Mucosa of stomach (tissue), 1 donor: Measurements from ENCODE around the gene SPATA31D1.

Experiments used
- H3K27me3 ChIP-seq: one replicate; pipeline ENCODE4 v1.7.0; 2013; ENCODE audit warnings: mild to moderate bottlenecking, low read length; ENCODE audit not compliant: control insufficient read depth, insufficient read depth
- H3K36me3 ChIP-seq: one replicate; pipeline ENCODE4 v1.7.0; 2013; ENCODE audit warnings: low read length; ENCODE audit not compliant: control insufficient read depth, insufficient read depth
- H3K4me1 ChIP-seq: one replicate; pipeline ENCODE4 v1.7.0; 2013; ENCODE audit warnings: mild to moderate bottlenecking, low read length; ENCODE audit not compliant: control insufficient read depth, insufficient read depth
- H3K4me3 ChIP-seq: one replicate; pipeline ENCODE4 v1.7.0; 2013; ENCODE audit warnings: low read length
- H3K9ac ChIP-seq: one replicate; pipeline ENCODE4 v1.7.0; 2013; ENCODE audit warnings: mild to moderate bottlenecking, low read length, moderate library complexity
- H3K9me3 ChIP-seq: one replicate; pipeline ENCODE4 v1.7.0; 2013; ENCODE audit warnings: mild to moderate bottlenecking, low read length, moderate library complexity; ENCODE audit not compliant: control insufficient read depth
- donor health status: Pancreatic carcinoma.

SPATA31D1 gene

GRCh38 chr9:82024908-82025307, 36.3 kb downstream of the SPATA31D1 start:
- no peak overlapping the region for H3K9ac ChIP-seq
- no peaks in the 10 kb centered on the region for H3K27me3 ChIP-seq
- no peaks in the 10 kb centered on the region for H3K9me3 ChIP-seq
- no peaks in the 10 kb centered on the region for H3K4me1 ChIP-seq
- no peak overlapping the region for H3K4me3 ChIP-seq
- no peaks in the 10 kb centered on the region for H3K36me3 ChIP-seq

- Histone ChIP-seq H3K4me1 (no peaks in the 10 kb centered on the region), H3K4me3 (no peak overlapping the region), H3K9ac (no peak overlapping the region), H3K9me3 (no peaks in the 10 kb centered on the region), H3K36me3 (no peaks in the 10 kb centered on the region), H3K27me3 (no peaks in the 10 kb centered on the region)
These were observed 43.1 kb downstream of the SPATA31D1 start for GRCh38 chr9:82031538-82032280.

- no peaks in the 10 kb centered on the region for H3K9me3 ChIP-seq
- H3K4me3 ChIP-seq = no peak overlapping the region
- H3K36me3 ChIP-seq = no peaks in the 10 kb centered on the region
- no peaks in the 10 kb centered on the region for H3K27me3 ChIP-seq
- H3K9ac ChIP-seq = no peak overlapping the region
- no peaks in the 10 kb centered on the region for H3K4me1 ChIP-seq
These were observed 46.6 kb downstream of the SPATA31D1 start for GRCh38 chr9:82034956-82035731.

- no peaks in the 10 kb centered on the region for H3K9me3 ChIP-seq
- no peaks in the 10 kb centered on the region for H3K27me3 ChIP-seq
- no peaks in the 10 kb centered on the region for H3K4me1 ChIP-seq
- no peak overlapping the region for H3K9ac ChIP-seq
- H3K36me3 ChIP-seq = no peaks in the 10 kb centered on the region
- H3K4me3 ChIP-seq = no peak overlapping the region
These were observed 47.5 kb downstream of the SPATA31D1 start for GRCh38 chr9:82036086-82036485.

- no peak overlapping the region for H3K9ac ChIP-seq
- H3K36me3 ChIP-seq = no peaks in the 10 kb centered on the region
- no peaks in the 10 kb centered on the region for H3K4me1 ChIP-seq
- H3K9me3 ChIP-seq = no peaks in the 10 kb centered on the region
- H3K4me3 ChIP-seq = no peak overlapping the region
- H3K27me3 ChIP-seq = no peaks in the 10 kb centered on the region
These were observed 48.6 kb downstream of the SPATA31D1 start for GRCh38 chr9:82037126-82037525.

- no peaks in the 10 kb centered on the region for H3K36me3 ChIP-seq
- H3K9ac ChIP-seq = no peak overlapping the region
- H3K27me3 ChIP-seq = no peaks in the 10 kb centered on the region
- no peaks in the 10 kb centered on the region for H3K9me3 ChIP-seq
- H3K4me3 ChIP-seq = no peak overlapping the region
- H3K4me1 ChIP-seq = no peaks in the 10 kb centered on the region
These were observed 50.3 kb downstream of the SPATA31D1 start for GRCh38 chr9:82038897-82039296.
